Measurements from ENCODE around the gene ZNF185. TPM values are rescaled to one million over a fixed set of nuclear protein-coding genes. Genes with fewer than 3 reads are reported as not detected.

Gene ZNF185
- total and polyA plus RNA-seq, 9 of the 15 experiments (the other 6 are each of a cell fraction or from before 2014, with no cell fraction given): 0.08 to 1.1 (median 0.22) TPM

GRCh38 chrX:152861826-152862225 is 36.0 kb upstream of the ZNF185 start (continued):
- no peak for TF ChIP-seq ETS2 (tag; IDR thresholded peaks at IDR 0.05; ENCODE audit: borderline replicate concordance, poor library complexity, severe bottlenecking)
- TF ChIP-seq SRF (CRISPR knock-in tag; IDR thresholded peaks at IDR 0.05): no peak
- TF ChIP-seq ZFPM2 (CRISPR knock-in tag; IDR thresholded peaks at IDR 0.05): no peak

GRCh38 chrX:152865232-152865920 is 32.5 kb upstream of the ZNF185 start:
- no peaks in the 10 kb centered on the region for H3K79me2 ChIP-seq (ENCODE audit: control insufficient read depth, insufficient read depth, low read length)
- no peak overlapping the region for H3K4me3 ChIP-seq
- H4K20me1 ChIP-seq (replicated peaks; ENCODE audit: control insufficient read depth, insufficient read depth, low read length): no peaks in the 10 kb centered on the region
- no peak overlapping the region for H3K9ac ChIP-seq (ENCODE audit: insufficient read depth in 1 of 2, low read depth in 2 of 2, low read length in 2 of 2)
- H2AFZ ChIP-seq (ENCODE audit: low read depth, low read length): no peak overlapping the region
- H3K9me3 ChIP-seq (replicated peaks; ENCODE audit: control insufficient read depth, insufficient read depth, low read depth, low read length): no peaks in the 10 kb centered on the region
- H3K4me2 ChIP-seq (ENCODE audit: insufficient read depth, low read length): no peak overlapping the region
- no TSS peak for BruUV-seq (replicated peaks)
- CTCF ChIA-PET (ENCODE audit: low intra/inter-chr PET ratio): no interaction called here
- H3K27ac ChIP-seq (ENCODE audit: extremely low read depth, low read depth, low read length): no peak overlapping the region
- intact Hi-C loops (cut with micrococcal nuclease): no loop called here
- ATAC-seq (no peak), DNase-seq (ENCODE audit: extremely low read depth in 1 of 4, low spot score in 3 of 4) (no peak), FAIRE-seq (no peak)
- H3K36me3 ChIP-seq (ENCODE audit: control insufficient read depth, insufficient read depth, low read length): peaks cover 86% of the 10 kb centered on the region; the same call in 2 of the 3 replicates
- in situ Hi-C loops (cut with MboI): no loop called here
- H3K4me1 ChIP-seq (replicated peaks in 1 of 2; ENCODE audit: control insufficient read depth in 2 of 2, insufficient read depth in 2 of 2, low read length in 2 of 2): no peaks in the 10 kb centered on the region
- H3K9me1 ChIP-seq (ENCODE audit: control insufficient read depth, insufficient read depth, low read length): no peaks in the 10 kb centered on the region
- POLR2A ChIA-PET: no interaction called here
- no peaks in the 10 kb centered on the region for H3K27me3 ChIP-seq (ENCODE audit: control insufficient read depth in 2 of 2, insufficient read depth in 2 of 2, low read length in 2 of 2)
- TF ChIP-seq, protein P1, sequence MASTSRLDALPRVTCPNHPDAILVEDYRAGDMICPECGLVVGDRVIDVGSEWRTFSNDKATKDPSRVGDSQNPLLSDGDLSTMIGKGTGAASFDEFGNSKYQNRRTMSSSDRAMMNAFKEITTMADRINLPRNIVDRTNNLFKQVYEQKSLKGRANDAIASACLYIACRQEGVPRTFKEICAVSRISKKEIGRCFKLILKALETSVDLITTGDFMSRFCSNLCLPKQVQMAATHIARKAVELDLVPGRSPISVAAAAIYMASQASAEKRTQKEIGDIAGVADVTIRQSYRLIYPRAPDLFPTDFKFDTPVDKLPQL (IDR thresholded peaks at IDR 0.05; ENCODE audit: extremely low read depth, insufficient read length): no peak
- TF ChIP-seq ARNT (IDR thresholded peaks at IDR 0.05) (no peak), KDM4B (IDR thresholded peaks at IDR 0.05; ENCODE audit: borderline replicate concordance in 2 of 2, low read depth in 1 of 2) (no peak), ZNF778 (CRISPR knock-in tag; IDR thresholded peaks at IDR 0.05) (no peak), TOE1 (IDR thresholded peaks at IDR 0.05; ENCODE audit: borderline replicate concordance) (no peak), TOE1 (CRISPR knock-in tag; IDR thresholded peaks at IDR 0.05; ENCODE audit: borderline replicate concordance, low read depth) (no peak), ATF1 (CRISPR knock-in tag; IDR thresholded peaks at IDR 0.05) (no peak), ATF1 (tag; IDR thresholded peaks at IDR 0.05) (no peak), GTF2F1 (IDR thresholded peaks at IDR 0.05; ENCODE audit: low read depth, low read length) (no peak), GATA2 (CRISPR knock-in tag; IDR thresholded peaks at IDR 0.05) (no peak), SRSF7 (optimal IDR thresholded peaks at IDR 0.05; ENCODE audit: low read depth, low read length) (no peak), ZNF785 (CRISPR knock-in tag; IDR thresholded peaks at IDR 0.05) (no peak), CBX5 (IDR thresholded peaks at IDR 0.05; ENCODE audit: borderline replicate concordance, low read depth) (no peak), TAF7 (tag; IDR thresholded peaks at IDR 0.05) (no peak), ESRRA (IDR thresholded peaks at IDR 0.05; ENCODE audit: borderline replicate concordance, low read depth) (no peak)
- 84% methylated on average over 17 of the region's 17 CpGs for WGBS (ENCODE audit: insufficient coverage, low coverage, missing lambda C conversion rate)
